HG03159 (cell line): Measurements from ENCODE around the gene ADGRV1.
"Not testable (repeated sequence)": the region's sequence is repeated elsewhere in the genome, so short reads cannot be mapped to it uniquely, and the experiment has no call there.

Source experiments
- ATAC-seq: cut with Tn5 transposase; IDR thresholded peaks from one replicate; pipeline ENCODE4 v1.9.1; 2021; ENCODE audit warnings: mild to moderate bottlenecking, moderate library complexity; ENCODE audit not compliant: unreplicated experiment

Gene ADGRV1

GRCh38 chr5:90586469-90586868, 27.9 kb downstream of the ADGRV1 start:
- ATAC-seq: no peak

- no peak for ATAC-seq
Observed at GRCh38 chr5:90590170-90590569, 31.6 kb downstream of the ADGRV1 start.

GRCh38 chr5:90593083-90593482, 34.5 kb downstream of the ADGRV1 start:
- ATAC-seq: not testable (repeated sequence)

- ATAC-seq: not testable (repeated sequence)
Observed at GRCh38 chr5:90595766-90596165, 37.2 kb downstream of the ADGRV1 start.

GRCh38 chr5:90598293-90598692, 39.7 kb downstream of the ADGRV1 start:
- ATAC-seq: no peak

- ATAC-seq: not testable (repeated sequence)
Observed at GRCh38 chr5:90600307-90600706, 41.7 kb downstream of the ADGRV1 start.

GRCh38 chr5:90601468-90601867, 42.9 kb downstream of the ADGRV1 start:
- no peak for ATAC-seq

GRCh38 chr5:90602681-90603080, 44.1 kb downstream of the ADGRV1 start:
- peak; percentile 49 for ATAC-seq

GRCh38 chr5:90606539-90606938, 47.9 kb downstream of the ADGRV1 start:
- ATAC-seq: no peak

GRCh38 chr5:90612919-90613318, 54.3 kb downstream of the ADGRV1 start:
- peak; percentile 98 for ATAC-seq

- no peak for ATAC-seq
Observed at GRCh38 chr5:90613459-90613858, 54.9 kb downstream of the ADGRV1 start.

- no peak for ATAC-seq
Observed at GRCh38 chr5:90613918-90614504, 55.4 kb downstream of the ADGRV1 start.

- no peak for ATAC-seq
Observed at GRCh38 chr5:90615355-90615754, 56.8 kb downstream of the ADGRV1 start.

- ATAC-seq: no peak
Observed at GRCh38 chr5:90618071-90618470, 59.5 kb downstream of the ADGRV1 start.

- ATAC-seq: not testable (repeated sequence)
Observed at GRCh38 chr5:90619762-90620161, 61.2 kb downstream of the ADGRV1 start.

- ATAC-seq: no peak
Observed at GRCh38 chr5:90621848-90622247, 63.3 kb downstream of the ADGRV1 start.

GRCh38 chr5:90626493-90626892, 67.9 kb downstream of the ADGRV1 start:
- no peak for ATAC-seq

- no peak for ATAC-seq
Observed at GRCh38 chr5:90628492-90628891, 69.9 kb downstream of the ADGRV1 start.

- no peak for ATAC-seq
Observed at GRCh38 chr5:90632791-90633190, 74.2 kb downstream of the ADGRV1 start.

- no peak for ATAC-seq
Observed at GRCh38 chr5:90636948-90637347, 78.4 kb downstream of the ADGRV1 start.

GRCh38 chr5:90637731-90638130, 79.1 kb downstream of the ADGRV1 start:
- ATAC-seq: no peak

GRCh38 chr5:90638878-90639277, 80.3 kb downstream of the ADGRV1 start:
- ATAC-seq: no peak

GRCh38 chr5:90640484-90641059, 82.0 kb downstream of the ADGRV1 start:
- peak; percentile 59 for ATAC-seq
